ENCODE results near the gene TFRC.
"Not testable (repeated sequence)": the region's sequence is repeated elsewhere in the genome, so short reads cannot be mapped to it uniquely, and the experiment has no call there.

Gene TFRC

DNA sequence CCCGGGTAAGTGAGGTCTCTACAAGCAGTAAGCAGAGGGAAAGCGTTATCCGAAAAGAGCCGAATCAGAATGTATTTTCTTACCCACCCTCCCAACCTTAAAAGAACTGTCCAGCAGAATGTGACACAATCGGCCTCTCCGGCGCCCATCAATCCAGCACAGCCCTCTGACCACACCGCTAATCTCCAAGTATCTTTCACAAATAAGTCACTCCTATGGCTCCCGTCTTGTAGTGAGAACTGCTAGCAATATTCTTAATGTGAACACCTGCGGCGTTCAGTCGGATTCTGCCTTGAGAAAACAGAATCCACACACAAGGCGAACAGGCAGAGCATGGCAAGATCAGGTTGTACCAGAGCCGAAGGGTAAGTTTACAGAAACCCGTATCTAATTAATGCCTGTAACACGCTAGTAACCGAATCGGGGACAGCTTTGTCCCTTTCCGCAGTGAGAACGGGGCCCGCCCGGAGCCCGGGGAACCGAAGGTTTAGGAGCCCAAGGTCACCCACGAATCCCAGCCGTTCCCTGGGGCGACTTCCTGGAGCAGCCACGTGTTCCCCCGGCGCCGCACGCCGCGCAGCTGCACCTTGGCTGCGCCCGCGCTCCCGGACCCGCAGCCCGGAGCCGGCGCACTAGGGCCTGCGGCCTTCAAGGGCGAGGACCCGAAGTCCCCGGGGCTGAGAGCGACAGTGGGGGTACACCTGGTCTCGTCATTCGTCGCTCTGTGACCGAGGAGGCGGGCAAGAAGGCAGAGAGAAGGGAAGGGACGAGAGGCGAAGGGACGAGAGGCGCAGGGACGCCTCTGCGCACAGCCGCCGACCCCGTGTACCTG is 672 bp downstream of the TFRC start:
- peak in 1 of 2 donors; percentile 55 for DNase-seq

DNA sequence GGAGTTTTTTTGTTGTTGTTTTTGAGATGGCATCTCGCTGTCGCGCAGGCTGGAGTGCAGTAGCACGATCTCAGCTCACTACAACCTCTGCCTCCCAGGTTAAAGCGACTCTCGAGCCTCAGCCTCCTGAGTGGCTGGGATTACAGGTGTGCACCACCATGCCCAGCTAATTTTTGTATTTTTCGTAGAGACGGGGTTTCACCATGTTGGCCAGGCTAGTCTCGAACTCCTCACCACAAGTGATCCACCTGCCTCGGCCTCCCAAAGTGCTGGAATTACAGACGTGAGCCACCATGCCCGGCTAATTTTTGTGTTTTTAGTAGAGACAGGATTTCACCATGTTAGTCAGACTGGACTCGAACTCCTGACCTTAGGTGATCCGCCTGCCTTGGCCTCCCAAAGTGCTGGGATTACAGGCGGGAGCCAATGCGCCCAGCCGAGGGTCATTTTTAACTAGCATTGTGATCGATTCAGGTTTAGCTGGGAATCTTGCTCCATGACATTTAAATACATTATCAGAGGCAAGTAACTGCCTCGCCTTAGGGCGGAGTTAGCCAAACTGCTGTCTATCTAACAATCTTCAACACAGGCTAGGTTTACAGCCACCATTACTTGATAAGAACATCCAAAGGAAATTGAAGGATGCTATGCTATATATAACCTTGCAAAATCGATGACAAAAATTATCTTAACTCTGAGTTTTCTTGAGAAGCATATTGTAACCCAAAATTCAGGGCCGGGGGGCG is 1.6 kb downstream of the TFRC start:
- DNase-seq: not testable (repeated sequence)

DNA sequence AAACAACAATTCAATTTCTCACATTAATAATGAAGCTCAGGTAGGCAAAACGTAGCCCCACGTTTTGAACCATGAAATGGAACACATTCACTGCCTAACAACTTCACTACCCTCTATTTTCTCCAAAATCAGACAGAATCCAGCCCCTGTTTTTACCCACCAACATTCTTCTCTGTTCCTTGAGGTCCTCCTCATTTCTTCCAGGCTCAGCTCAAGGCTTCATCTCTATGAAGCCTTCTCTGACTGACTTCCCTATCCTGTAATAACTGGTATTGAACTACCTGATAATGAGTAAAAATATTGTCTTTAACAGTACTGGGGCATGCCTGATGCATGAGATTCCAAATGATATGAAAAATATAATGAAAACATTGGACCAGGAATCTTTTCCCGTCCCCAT is 2.2 kb downstream of the TFRC start:
- DNase-seq: no peak

- DNase-seq: no peak
Measured at GRCh38 chr3:196075013-196075412, 6.9 kb downstream of the TFRC start.

DNA sequence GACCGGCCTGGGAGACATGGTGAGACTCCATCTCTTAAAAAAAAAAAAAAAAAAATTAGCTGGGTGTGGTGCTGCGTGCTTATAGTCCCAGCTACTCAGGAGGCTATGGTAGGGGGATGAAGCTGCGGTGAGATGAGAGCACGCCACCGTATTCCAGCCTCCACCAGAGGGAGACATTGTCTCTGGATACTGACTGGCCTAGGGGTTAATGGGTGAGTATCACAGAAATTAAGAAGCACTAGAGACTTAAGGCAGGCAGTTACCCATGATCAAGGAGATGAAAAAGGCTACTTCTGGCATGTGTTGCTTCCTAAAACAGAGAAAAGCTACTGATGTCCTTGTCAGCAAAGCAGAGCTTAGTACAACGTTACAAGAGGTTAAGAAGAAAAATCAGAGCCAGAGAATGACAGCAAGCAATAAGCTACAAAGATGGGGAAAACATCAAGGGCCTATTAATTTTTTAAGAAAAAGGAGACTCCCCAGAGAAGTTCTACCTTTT is 8.6 kb downstream of the TFRC start:
- DNase-seq: peak in 1 of 2 donors; percentile 73

GRCh38 chr3:196072313-196072712 is 9.6 kb downstream of the TFRC start:
- DNase-seq: no peak

DNA sequence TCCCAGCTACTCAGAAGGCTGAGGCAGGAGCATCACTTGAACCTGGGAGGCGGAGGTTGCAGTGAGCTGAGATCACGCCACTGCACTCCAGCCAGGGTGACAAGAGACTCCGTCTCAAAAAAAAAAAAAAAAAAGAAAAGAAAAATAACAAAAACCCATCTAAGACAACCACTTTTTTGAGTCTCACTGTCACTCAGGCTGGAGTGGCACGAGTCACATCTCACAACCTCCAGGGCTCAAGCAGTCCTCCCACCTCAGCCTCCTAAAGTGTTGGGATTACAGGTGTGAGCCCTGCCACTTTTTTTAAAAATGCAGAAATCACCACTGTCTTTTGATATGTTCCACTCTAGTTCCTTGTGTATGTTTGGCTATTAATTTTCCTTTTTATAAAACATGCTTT is 13.1 kb downstream of the TFRC start:
- not testable (repeated sequence) for DNase-seq

GRCh38 chr3:196067439-196067838 is 14.5 kb downstream of the TFRC start:
- DNase-seq: no peak

GRCh38 chr3:196063971-196064370 is 17.9 kb downstream of the TFRC start:
- no peak for DNase-seq

GRCh38 chr3:196063456-196063855 is 18.4 kb downstream of the TFRC start:
- DNase-seq: no peak

DNA sequence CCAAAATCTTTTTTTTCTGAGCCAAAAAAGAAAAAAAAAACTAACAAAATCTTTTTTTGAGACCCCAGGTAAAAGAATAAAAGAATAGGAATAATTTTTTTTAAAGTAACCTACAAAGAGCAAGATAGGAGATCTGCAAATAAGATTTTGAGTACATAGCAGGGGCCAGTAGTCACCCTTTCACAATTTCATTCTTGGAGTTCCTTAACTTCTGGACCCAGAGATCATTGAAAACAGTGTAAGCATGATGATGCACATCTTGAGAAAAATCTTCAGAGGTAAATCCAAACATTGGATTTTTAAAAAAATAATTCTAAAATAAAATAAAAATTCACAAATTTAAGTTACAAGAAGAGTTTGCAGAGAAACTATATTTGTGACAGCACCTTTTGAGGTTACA is 18.8 kb downstream of the TFRC start:
- DNase-seq: no peak

DNA sequence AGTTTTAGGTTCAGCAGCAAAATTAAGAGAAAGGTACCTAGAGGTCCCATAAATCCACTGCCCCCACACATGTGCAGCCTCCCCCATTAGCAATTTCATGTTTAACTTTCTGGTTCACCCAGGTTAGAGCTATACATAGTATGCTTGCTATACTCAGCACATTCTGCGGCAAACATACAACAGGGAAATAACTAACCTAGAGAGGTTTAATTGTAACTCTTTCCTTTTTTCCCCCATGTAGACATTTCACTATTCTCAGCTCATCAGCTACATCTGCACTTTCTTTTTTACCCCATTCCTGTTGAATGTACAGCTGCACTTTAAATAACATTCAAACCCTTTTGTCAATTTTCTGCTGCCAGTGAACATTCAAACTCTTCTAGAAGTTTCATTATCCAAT is 21.1 kb downstream of the TFRC start:
- no peak for DNase-seq

GRCh38 chr3:196057760-196058331 is 24.0 kb downstream of the TFRC start:
- DNase-seq: no peak

DNA sequence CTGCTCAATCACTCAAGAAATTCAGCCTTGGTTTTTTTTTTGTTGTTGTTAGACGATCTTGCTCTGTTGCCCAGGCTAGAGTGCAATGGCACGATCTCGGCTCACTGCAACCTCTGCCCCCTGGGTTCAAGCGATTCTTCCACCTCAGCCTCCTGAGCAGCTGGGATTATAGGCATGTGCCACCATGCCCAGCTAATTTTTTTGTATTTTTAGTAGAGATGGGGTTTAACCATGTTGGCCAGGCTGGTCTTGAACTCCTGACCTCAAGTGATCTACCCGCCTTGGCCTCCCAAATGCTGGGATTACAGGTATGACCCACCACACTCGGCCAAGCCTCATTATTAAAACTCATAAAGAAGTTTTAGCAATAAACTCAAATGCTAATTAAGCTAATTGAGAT is 25.5 kb downstream of the TFRC start:
- DNase-seq: not testable (repeated sequence)

DNA sequence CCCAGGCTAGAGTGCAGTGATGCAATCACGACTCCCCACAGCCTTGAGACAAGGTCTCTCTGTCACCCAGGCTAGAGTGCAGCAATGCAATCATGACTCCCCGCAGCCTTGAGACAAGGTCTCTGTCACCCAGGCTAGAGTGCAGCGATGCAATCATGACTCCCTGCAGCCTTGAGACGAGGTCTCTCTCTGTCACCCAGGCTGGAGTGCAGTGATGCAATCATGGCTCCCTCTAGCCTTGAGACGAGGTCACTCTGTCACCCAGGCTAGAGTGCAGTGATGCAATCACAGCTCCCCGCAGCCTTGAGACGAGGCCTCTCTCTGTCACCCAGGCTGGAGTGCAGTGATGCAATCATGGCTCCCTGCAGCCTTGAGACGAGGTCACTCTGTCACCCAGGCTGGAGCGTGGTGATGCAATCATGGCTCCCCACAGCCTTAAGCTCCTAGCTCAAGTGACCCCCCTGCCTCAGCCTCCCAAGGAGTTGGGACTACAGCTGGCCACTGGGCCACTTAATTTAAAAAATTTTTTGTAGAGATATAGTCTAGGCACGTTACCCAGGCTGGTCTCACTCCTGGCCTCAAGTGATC is 26.1 kb downstream of the TFRC start:
- DNase-seq: peak in 1 of 2 donors; percentile 50

DNA sequence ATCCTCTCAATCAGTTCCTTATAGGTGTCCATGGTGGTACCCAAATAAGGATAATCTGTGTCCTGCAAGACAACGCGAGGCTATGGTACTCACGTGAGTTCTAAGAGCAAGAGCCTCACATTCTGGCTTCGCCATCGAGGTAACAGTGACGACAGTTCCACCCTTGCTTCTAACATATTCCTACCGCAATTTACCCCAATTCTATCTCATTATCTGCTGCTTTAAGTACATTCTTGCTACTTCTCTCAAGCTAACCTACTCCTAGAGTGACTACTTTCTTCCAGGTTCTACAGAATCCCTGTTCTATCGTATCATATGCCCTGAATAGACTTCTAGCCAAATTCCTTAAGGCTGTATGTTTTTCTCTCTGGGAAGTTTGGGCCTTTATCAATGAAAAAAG is 26.6 kb downstream of the TFRC start:
- DNase-seq: no peak

GRCh38 chr3:196054661-196055060 is 27.2 kb downstream of the TFRC start:
- no peak for DNase-seq

- no peak for DNase-seq
Measured at GRCh38 chr3:196053487-196053886, 28.4 kb downstream of the TFRC start.

DNA sequence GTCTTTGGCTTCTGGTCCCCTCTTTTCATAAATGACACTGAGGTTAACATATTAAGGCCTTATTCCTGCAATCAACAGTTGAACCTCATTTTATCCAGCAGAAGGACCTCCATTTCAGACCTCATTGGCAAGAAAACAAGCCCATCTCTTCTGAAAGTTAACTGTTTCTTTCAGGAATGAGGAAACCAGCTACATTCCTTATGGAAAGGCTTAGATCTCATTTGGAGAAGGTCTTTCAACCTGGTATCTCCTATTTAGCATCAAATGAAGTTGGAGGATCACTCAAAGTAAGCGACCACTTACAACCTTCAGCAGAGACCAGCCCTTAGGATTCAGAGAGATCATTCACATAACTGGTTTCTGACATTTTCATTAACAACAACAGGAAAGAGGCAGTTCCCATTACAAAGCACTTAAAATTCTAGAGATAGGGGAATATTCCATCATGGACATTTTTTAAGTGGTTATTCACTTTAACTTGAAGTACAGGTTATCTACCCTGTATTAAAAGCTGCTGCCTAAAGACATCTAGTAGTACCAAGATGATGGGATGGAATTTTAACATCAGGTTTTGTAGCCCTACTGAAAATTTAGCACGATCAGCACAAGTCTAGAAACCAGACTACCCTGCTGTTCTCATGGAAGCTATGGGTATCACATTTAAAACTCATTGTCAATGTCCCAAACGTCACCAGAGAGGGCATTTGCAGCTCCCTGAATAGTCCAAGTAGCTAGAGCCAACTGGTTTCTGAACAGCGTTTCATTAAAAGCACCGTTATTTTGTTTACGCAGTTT is 30.4 kb downstream of the TFRC start:
- no peak for DNase-seq

GRCh38 chr3:196050597-196050996 is 31.3 kb downstream of the TFRC start:
- no peak for DNase-seq

- no peak for DNase-seq
Measured at GRCh38 chr3:196049653-196050052, 32.2 kb downstream of the TFRC start.

GRCh38 chr3:196048922-196049598 is 32.8 kb downstream of the TFRC start:
- DNase-seq: no peak

Data from bone marrow (tissue), 2 donors.